Measurements from ENCODE around the gene ZNF234.
A peak's percentile ranks its signal among the peaks of the same experiment; 100 is the strongest.
"Not testable (repeated sequence)": the region's sequence is repeated elsewhere in the genome, so short reads cannot be mapped to it uniquely, and the experiment has no call there.

The ZNF234 gene

GRCh38 chr19:44141191-44142058 is at the start of gene ZNF234:
Gene ZNF234 (plus strand): TSS chr19:44141554. CDS start chr19:44144633, 3,079 bp downstream.
- DNase-seq (ENCODE audit: low read depth in 2 of 2): peak; percentile 51 to 64

- DNase-seq (ENCODE audit: low read depth in 2 of 2): no peak
These were observed 49.2 kb upstream of the ZNF234 start for GRCh38 chr19:44092108-44092507.

- DNase-seq (ENCODE audit: low read depth in 2 of 2): peak; percentile 60 to 71
These were observed 47.2 kb upstream of the ZNF234 start, which contains the start of gene ZNF224 for GRCh38 chr19:44093931-44094765. Gene ZNF224 (plus strand): TSS chr19:44094361. CDS start chr19:44097874, 3,513 bp downstream.

GRCh38 chr19:44107751-44108150 is 33.6 kb upstream of the ZNF234 start:
- DNase-seq (ENCODE audit: low read depth in 2 of 2): no peak

GRCh38 chr19:44109458-44109857 is 31.9 kb upstream of the ZNF234 start:
- DNase-seq (ENCODE audit: low read depth in 2 of 2): no peak

- DNase-seq (ENCODE audit: low read depth in 2 of 2): no peak
These were observed 29.4 kb upstream of the ZNF234 start for GRCh38 chr19:44111910-44112463.

- DNase-seq (ENCODE audit: low read depth in 2 of 2): no peak
These were observed 28.6 kb upstream of the ZNF234 start for GRCh38 chr19:44112802-44113137.

GRCh38 chr19:44113138-44113783 is 28.1 kb upstream of the ZNF234 start, which contains the start of gene ZNF225:
Gene ZNF225 (plus strand): TSS chr19:44113399. CDS start chr19:44115828, 2,429 bp downstream.
- peak; percentile 65 to 66 for DNase-seq (ENCODE audit: low read depth in 2 of 2)

GRCh38 chr19:44113784-44114390 is 27.5 kb upstream of the ZNF234 start:
- no peak for DNase-seq (ENCODE audit: low read depth in 2 of 2)

GRCh38 chr19:44121162-44121561 is 20.2 kb upstream of the ZNF234 start:
- not testable (repeated sequence) for DNase-seq (ENCODE audit: low read depth in 2 of 2)

GRCh38 chr19:44131955-44132354 is 9.4 kb upstream of the ZNF234 start:
- DNase-seq (ENCODE audit: low read depth in 2 of 2): no peak

- DNase-seq (ENCODE audit: low read depth in 2 of 2): no peak
These were observed 692 bp downstream of the ZNF234 start for GRCh38 chr19:44142059-44142433.

- DNase-seq (ENCODE audit: low read depth in 2 of 2): no peak
These were observed 8.4 kb downstream of the ZNF234 start for GRCh38 chr19:44149776-44150175.

- no peak for DNase-seq (ENCODE audit: low read depth in 2 of 2)
These were observed 10.1 kb downstream of the ZNF234 start for GRCh38 chr19:44151491-44151890.

- DNase-seq (ENCODE audit: low read depth in 2 of 2): no peak
These were observed 15.1 kb downstream of the ZNF234 start for GRCh38 chr19:44156475-44156874.

- no peak for DNase-seq (ENCODE audit: low read depth in 2 of 2)
These were observed 22.4 kb downstream of the ZNF234 start for GRCh38 chr19:44163789-44164188.

- no peak for DNase-seq (ENCODE audit: low read depth in 2 of 2)
These were observed 22.9 kb downstream of the ZNF234 start for GRCh38 chr19:44164327-44164672.

GRCh38 chr19:44164673-44165512 is 23.5 kb downstream of the ZNF234 start, which contains the start of gene ZNF226:
Gene ZNF226 (plus strand): TSS chr19:44165100. CDS start chr19:44170081, 4,981 bp downstream.
- DNase-seq (ENCODE audit: low read depth in 2 of 2): peak; percentile 50 to 66

- not testable (repeated sequence) for DNase-seq (ENCODE audit: low read depth in 2 of 2)
These were observed 29.3 kb downstream of the ZNF234 start for GRCh38 chr19:44170660-44171059.

- no peak for DNase-seq (ENCODE audit: low read depth in 2 of 2)
These were observed 35.2 kb downstream of the ZNF234 start for GRCh38 chr19:44176590-44176989.

Measured in stimulated activated CD4-positive, alpha-beta T cell treated with anti-CD3 and anti-CD28 coated beads, Interleukin-1b, Interleukin-23, amount 100 ng/mL, for 4 hours (primary cell).